HepG2 (cell line): Measurements from ENCODE around the gene SLC18A3. TPM values are rescaled to one million over a fixed set of nuclear protein-coding genes. Genes with fewer than 3 reads are reported as not detected.

Source experiments
- ATAC-seq: fragments of 200-7000 bp; cut with Tn5 transposase; 3 replicates; pipeline ENCODE4 v1.9.1; 2020; ENCODE audit warnings: mild to moderate bottlenecking, moderate library complexity
- BruUV-seq: library from RNA; stranded (reverse); fragments of 400-500 nt; replicated peaks from 2 replicates; lab custom pipeline; 2021; lab: Mats Ljungman, UMichigan
- CTCF ChIA-PET: fragments of 300-600 bp; formaldehyde crosslinking; extraction: SDS; loops from one replicate; lab custom pipeline; 2021; ENCODE audit warnings: low total read pairs, inconsistent platforms, low intra/inter-chr PET ratio; lab: Yijun Ruan, JAX
- POLR2A ChIA-PET: fragments of 350-600 bp; sonication (Branson Sonifier 250); formaldehyde crosslinking; loops from one replicate; lab custom pipeline; 2020; ENCODE audit warnings: antibody characterized with exemption, inconsistent platforms; lab: Yijun Ruan, JAX
- DNase-seq: peaks from one replicate; pipeline ENCODE4 v3.0.0-alpha.2; 2015; ENCODE audit warnings: low spot score
- FAIRE-seq: peaks from 3 replicates; lab custom pipeline; 2011; peaks lifted over from hg19 to GRCh38; lab: Jason Lieb, UNC
- H2AFZ ChIP-seq: one replicate; pipeline ENCODE4 v1.6.1; 2011; ENCODE audit warnings: low read length, inconsistent platforms
- H3K27ac ChIP-seq: fragments of 300-600 bp; 3 replicates; pipeline ENCODE4 v1.8.0; 2011; ENCODE audit warnings: mixed run types, mild to moderate bottlenecking, mixed read lengths, low read length, inconsistent platforms; ENCODE audit not compliant: insufficient read depth; ENCODE audit errors: extremely low read length
- H3K27me3 ChIP-seq, 2 experiments: fragments of 200-600 bp in 1 of 2; 2 replicates in 1 of 2; 3 replicates in 1 of 2; pipeline versions ENCODE4 v1.6.0 to v1.8.0; 2011; ENCODE audit warnings: low read length in 2 of 2, mild to moderate bottlenecking in 2 of 2, moderate library complexity in 2 of 2, inconsistent platforms in 1 of 2; ENCODE audit not compliant: insufficient read depth in 2 of 2, control insufficient read depth in 1 of 2
- H3K36me3 ChIP-seq, 2 experiments: fragments of 200-600 bp in 1 of 2; replicated peaks in 1 of 2; 2 replicates in 1 of 2; 3 replicates in 1 of 2; pipeline versions ENCODE4 v1.5.1 to v1.8.0; 2011; ENCODE audit warnings: low read length in 2 of 2, inconsistent platforms in 1 of 2; ENCODE audit not compliant: insufficient read depth in 2 of 2, control insufficient read depth in 1 of 2
- H3K4me1 ChIP-seq: 2 replicates; pipeline ENCODE4 v1.5.1; 2012; ENCODE audit warnings: low read length, inconsistent platforms; ENCODE audit not compliant: insufficient read depth
- H3K4me2 ChIP-seq: 2 replicates; pipeline ENCODE4 v1.6.0; 2011; ENCODE audit warnings: low read depth, low read length, inconsistent platforms
- H3K4me3 ChIP-seq, 3 experiments: fragments of 200-600 bp in 1 of 3; sonication (generic), shearing (Covaris generic) in 1 of 3; replicated peaks in 1 of 3; 2 replicates each; pipeline ENCODE4 v1.5.1; 2011 to 2016; ENCODE audit warnings: low read length in 3 of 3, inconsistent platforms in 2 of 3, low read depth in 2 of 3, mild to moderate bottlenecking in 2 of 3, control low read depth in 1 of 3, mixed read lengths in 1 of 3; ENCODE audit not compliant: insufficient read depth in 1 of 3
- H3K79me2 ChIP-seq: one replicate; pipeline ENCODE4 v1.6.1; 2011; ENCODE audit warnings: low read length, inconsistent platforms; ENCODE audit not compliant: insufficient read depth
- H3K9ac ChIP-seq: 2 replicates; pipeline ENCODE4 v1.6.0; 2011; ENCODE audit warnings: mild to moderate bottlenecking, low read depth, low read length, inconsistent platforms; ENCODE audit not compliant: insufficient read depth
- H3K9me3 ChIP-seq: 2 replicates; pipeline ENCODE4 v1.5.1; 2012; ENCODE audit warnings: mild to moderate bottlenecking, low read length
- H4K20me1 ChIP-seq: 2 replicates; pipeline ENCODE4 v1.6.0; 2011; ENCODE audit warnings: inconsistent platforms, mild to moderate bottlenecking, low read length, moderate library complexity; ENCODE audit not compliant: insufficient read depth
- CENPT ChIP-seq: sonication (generic); formaldehyde crosslinking; IDR thresholded peaks from 2 replicates; pipeline ENCODE4 v1.8.0; 2022; ENCODE audit warnings: low read depth, mild to moderate bottlenecking, moderate library complexity, missing genetic modification reagents
- CHD2 ChIP-seq: IDR thresholded peaks from 2 replicates; pipeline ENCODE4 v1.6.1; 2011; ENCODE audit warnings: low read depth, low read length, improper control_type of control experiment
- IRF1 ChIP-seq: sonication (generic); formaldehyde crosslinking; IDR thresholded peaks from 2 replicates; pipeline ENCODE4 v1.4.0; 2020; ENCODE audit warnings: low read depth, mild to moderate bottlenecking, missing genetic modification reagents
- ISX ChIP-seq: sonication (generic); formaldehyde crosslinking; conservative IDR thresholded peaks from 2 replicates; pipeline ENCODE4 v1.5.0; 2020; ENCODE audit warnings: missing genetic modification reagents
- NR3C1 ChIP-seq: sonication (generic); formaldehyde crosslinking; IDR thresholded peaks from 2 replicates; pipeline ENCODE4 v1.4.0; 2020; ENCODE audit warnings: missing genetic modification reagents
- ZNF136 ChIP-seq: sonication (generic); formaldehyde crosslinking; IDR thresholded peaks from 2 replicates; pipeline ENCODE4 v1.8.1; 2022; ENCODE audit warnings: low read depth, mild to moderate bottlenecking, moderate library complexity, missing genetic modification reagents
- ZNF160 ChIP-seq: sonication (generic); formaldehyde crosslinking; IDR thresholded peaks from 2 replicates; pipeline ENCODE4 v1.8.0; 2022; ENCODE audit warnings: mild to moderate bottlenecking, inconsistent platforms, missing genetic modification reagents
- ZNF687 ChIP-seq: sonication (generic); formaldehyde crosslinking; IDR thresholded peaks from 2 replicates; pipeline ENCODE4 v1.5.1; 2020; ENCODE audit warnings: mild to moderate bottlenecking, missing genetic modification reagents, moderate library complexity
- WGBS: methylation state at CpG from one replicate; pipeline ENCODE4 v1.1.6; 2017; ENCODE audit warnings: low lambda C conversion rate; 5-methylcytosine and 5-hydroxymethylcytosine counted together
- in situ Hi-C: cut with HindIII; loops from 2 replicates; pipeline ENCODE4 v1.10.0; 2017; ENCODE audit warnings: low pct_unique_long_range_greater_than_20kb; ENCODE audit not compliant: extremely low pct_ligation_motif_present
- intact Hi-C: fragments of 100-400 bp; cut with micrococcal nuclease; formaldehyde crosslinking; loops from one replicate; pipeline ENCODE4 v1.10.0; 2022; ENCODE audit not compliant: unreplicated experiment
- polyA plus RNA-seq, 8 experiments: library from polyadenylated mRNA; depleted of rRNA in 3 of 8; stranded (reverse) in 7 of 8; unstranded in 1 of 8; fragments of >200 nt; fragmentation: Illumina TruSeq in 4 of 8; extraction: Trizol in 4 of 8; gene quantifications; 2 replicates each; pipeline versions ENCODE4 v1.2.1 to v1.2.3, GENCODE V29; 2011 to 2016; ENCODE audit warnings: low read depth in 4 of 8, missing spikeins in 1 of 8, mixed read lengths in 1 of 8; ENCODE audit not compliant: insufficient read depth in 1 of 8
- total RNA-seq, 5 experiments: library from RNA; depleted of rRNA; stranded (reverse); fragments of >200 nt; fragmentation: Illumina TruSeq; extraction: Trizol; gene quantifications; 2 replicates each; pipeline ENCODE4 v1.2.3, GENCODE V29; 2016; ENCODE audit warnings: low read depth in 1 of 5

The SLC18A3 gene
- total and polyA plus RNA-seq, 2 of the 13 experiments (the other 11 are each of a cell fraction or from before 2014, with no cell fraction given): not detected

- 27% methylated on average over 6 of the region's 6 CpGs for WGBS
- H3K9me3 ChIP-seq: no peaks in the 10 kb centered on the region
- H3K9ac ChIP-seq: no peak overlapping the region
- FAIRE-seq (no peak), ATAC-seq (no peak), DNase-seq (no peak)
- H3K4me1 ChIP-seq: no peaks in the 10 kb centered on the region
- ChIA-PET POLR2A (no interaction called here), CTCF (no interaction called here)
- H3K36me3 ChIP-seq: no peaks in the 10 kb centered on the region
- no peak for TF ChIP-seq ZNF160
- TF ChIP-seq ZNF136 (CRISPR knock-in tag): no peak
- TF ChIP-seq CHD2: no peak
- no peak for TF ChIP-seq ZNF687 (CRISPR knock-in tag)
- no peak for TF ChIP-seq ISX (CRISPR knock-in tag)
- TF ChIP-seq IRF1: no peak
- no peak for TF ChIP-seq CENPT
- no peak for TF ChIP-seq NR3C1 (CRISPR knock-in tag)
- no TSS peak for BruUV-seq
- no peak overlapping the region for H2AFZ ChIP-seq
- no peak overlapping the region for H3K4me2 ChIP-seq
- H4K20me1 ChIP-seq: no peaks in the 10 kb centered on the region; the same call in 1 of the 2 replicates
- H3K27me3 ChIP-seq: peaks cover 4 to 27% of the 10 kb centered on the region in 2 experiments; a peak in 4 of 5 replicates
- intact Hi-C loops: no loop called here
- no peak overlapping the region for H3K4me3 ChIP-seq
- in situ Hi-C loops: no loop called here
- H3K79me2 ChIP-seq: no peaks in the 10 kb centered on the region
- no peak overlapping the region for H3K27ac ChIP-seq
Observed at GRCh38 chr10:49621561-49621960, 11.5 kb downstream of the SLC18A3 start.
